ENCODE measurements around the gene C2orf69. TPM values are rescaled to one million over a fixed set of nuclear protein-coding genes. Genes with fewer than 3 reads are reported as not detected.

The C2orf69 gene
- total RNA-seq, 1 donor from 2014 or later, result 7.9 TPM

GRCh38 chr2:199869653-199870052 is 41.4 kb upstream of the C2orf69 start:
- no peaks in the 10 kb centered on the region for H3K27me3 ChIP-seq (ENCODE audit: insufficient read depth, low read length)
- no peaks in the 10 kb centered on the region for H4K20me1 ChIP-seq (ENCODE audit: insufficient read depth, low read length)
- H3K4me2 ChIP-seq (ENCODE audit: low read length), result no peak overlapping the region
- H3K4me1 Mint-ChIP-seq (ENCODE audit: low read depth, unreplicated experiment), result no peaks in the 10 kb centered on the region
- no peaks in the 10 kb centered on the region for H3K27me3 Mint-ChIP-seq (ENCODE audit: low read depth, unreplicated experiment)
- H2AFZ ChIP-seq (ENCODE audit: low read depth, low read length), result no peak overlapping the region
- H3K9me3 ChIP-seq (ENCODE audit: insufficient read depth, low read depth, low read length), result no peaks in the 10 kb centered on the region
- H3K36me3 Mint-ChIP-seq (ENCODE audit: low read depth, unreplicated experiment), result no peaks in the 10 kb centered on the region
- H3K9me3 Mint-ChIP-seq (ENCODE audit: unreplicated experiment), result peaks cover 6% of the 10 kb centered on the region
- no peak overlapping the region for H3K4me3 ChIP-seq (ENCODE audit: insufficient read depth, low read depth, low read length)
- no peaks in the 10 kb centered on the region for H3K36me3 ChIP-seq (ENCODE audit: insufficient read depth, low read length)
- no peaks in the 10 kb centered on the region for H3K79me2 ChIP-seq (ENCODE audit: insufficient read depth, low read length)
- no peaks in the 10 kb centered on the region for H3K4me1 ChIP-seq (ENCODE audit: insufficient read depth, low read length)
- TF ChIP-seq EZH2 (IDR thresholded peaks at IDR 0.05; ENCODE audit: insufficient read depth, low read length) (no peak), CTCF (IDR thresholded peaks at IDR 0.05; ENCODE audit: insufficient read depth, low read depth, low read length) (no peak)
- FAIRE-seq, result no peak
- DNase-seq (ENCODE audit: low read depth), result no peak
- H3K4me3 Mint-ChIP-seq (ENCODE audit: unreplicated experiment), result no peak overlapping the region
- no peak overlapping the region for H3K9ac ChIP-seq (ENCODE audit: low read length)
- H3K27ac Mint-ChIP-seq (ENCODE audit: unreplicated experiment), result no peak overlapping the region
- H3K27ac ChIP-seq (ENCODE audit: low read depth, low read length), result no peak overlapping the region

GRCh38 chr2:199870581-199870980 is 40.5 kb upstream of the C2orf69 start:
- no peak overlapping the region for H3K4me3 Mint-ChIP-seq (ENCODE audit: unreplicated experiment)
- peaks cover 6% of the 10 kb centered on the region for H3K9me3 Mint-ChIP-seq (ENCODE audit: unreplicated experiment)
- H3K36me3 Mint-ChIP-seq (ENCODE audit: low read depth, unreplicated experiment), result no peaks in the 10 kb centered on the region
- DNase-seq (ENCODE audit: low read depth) (no peak), FAIRE-seq (no peak)
- H3K9ac ChIP-seq (ENCODE audit: low read length), result no peak overlapping the region
- no peaks in the 10 kb centered on the region for H3K36me3 ChIP-seq (ENCODE audit: insufficient read depth, low read length)
- no peak overlapping the region for H2AFZ ChIP-seq (ENCODE audit: low read depth, low read length)
- no peak overlapping the region for H3K27ac Mint-ChIP-seq (ENCODE audit: unreplicated experiment)
- H3K9me3 ChIP-seq (ENCODE audit: insufficient read depth, low read depth, low read length), result no peaks in the 10 kb centered on the region
- H3K4me3 ChIP-seq (ENCODE audit: insufficient read depth, low read depth, low read length), result no peak overlapping the region
- no peaks in the 10 kb centered on the region for H4K20me1 ChIP-seq (ENCODE audit: insufficient read depth, low read length)
- H3K4me2 ChIP-seq (ENCODE audit: low read length), result no peak overlapping the region
- no peaks in the 10 kb centered on the region for H3K79me2 ChIP-seq (ENCODE audit: insufficient read depth, low read length)
- no peaks in the 10 kb centered on the region for H3K4me1 Mint-ChIP-seq (ENCODE audit: low read depth, unreplicated experiment)
- TF ChIP-seq EZH2 (IDR thresholded peaks at IDR 0.05; ENCODE audit: insufficient read depth, low read length), result no peak
- no peak for TF ChIP-seq CTCF (IDR thresholded peaks at IDR 0.05; ENCODE audit: insufficient read depth, low read depth, low read length)
- no peaks in the 10 kb centered on the region for H3K27me3 ChIP-seq (ENCODE audit: insufficient read depth, low read length)
- no peaks in the 10 kb centered on the region for H3K4me1 ChIP-seq (ENCODE audit: insufficient read depth, low read length)
- H3K27ac ChIP-seq (ENCODE audit: low read depth, low read length), result no peak overlapping the region
- no peaks in the 10 kb centered on the region for H3K27me3 Mint-ChIP-seq (ENCODE audit: low read depth, unreplicated experiment)

- Mint-ChIP-seq H3K9me3 (ENCODE audit: unreplicated experiment) (peaks cover 10% of the 10 kb centered on the region), H3K36me3 (ENCODE audit: low read depth, unreplicated experiment) (no peaks in the 10 kb centered on the region), H3K4me3 (ENCODE audit: unreplicated experiment) (no peak overlapping the region), H3K4me1 (ENCODE audit: low read depth, unreplicated experiment) (no peaks in the 10 kb centered on the region), H3K27ac (ENCODE audit: unreplicated experiment) (no peak overlapping the region), H3K27me3 (ENCODE audit: low read depth, unreplicated experiment) (no peaks in the 10 kb centered on the region)
- no peak for FAIRE-seq
- Histone ChIP-seq H2AFZ (ENCODE audit: low read depth, low read length) (no peak overlapping the region), H3K36me3 (ENCODE audit: insufficient read depth, low read length) (no peaks in the 10 kb centered on the region), H3K27me3 (ENCODE audit: insufficient read depth, low read length) (no peaks in the 10 kb centered on the region), H3K9me3 (ENCODE audit: insufficient read depth, low read depth, low read length) (no peaks in the 10 kb centered on the region), H3K4me2 (ENCODE audit: low read length) (no peak overlapping the region), H3K9ac (ENCODE audit: low read length) (no peak overlapping the region), H3K79me2 (ENCODE audit: insufficient read depth, low read length) (no peaks in the 10 kb centered on the region), H3K4me1 (ENCODE audit: insufficient read depth, low read length) (no peaks in the 10 kb centered on the region), H3K4me3 (ENCODE audit: insufficient read depth, low read depth, low read length) (no peak overlapping the region), H4K20me1 (ENCODE audit: insufficient read depth, low read length) (no peaks in the 10 kb centered on the region), H3K27ac (ENCODE audit: low read depth, low read length) (no peak overlapping the region)
- TF ChIP-seq CTCF (IDR thresholded peaks at IDR 0.05; ENCODE audit: insufficient read depth, low read depth, low read length), result no peak
- TF ChIP-seq EZH2 (IDR thresholded peaks at IDR 0.05; ENCODE audit: insufficient read depth, low read length), result no peak
- DNase-seq (ENCODE audit: low read depth), result no peak
Observed at GRCh38 chr2:199874209-199874608, 36.9 kb upstream of the C2orf69 start.

Data from astrocyte (in vitro differentiated cells and primary cell).